DMS79 (cell line): ENCODE results near the gene SSR4.
A peak's percentile ranks its signal among the peaks of the same experiment; 100 is the strongest.
"Not testable (repeated sequence)": the region's sequence is repeated elsewhere in the genome, so short reads cannot be mapped to it uniquely, and the experiment has no call there.

Source experiments
- DNase-seq: peaks from one replicate; lab custom pipeline; 2025; lab: John Stamatoyannopoulos, UW

SSR4 gene

DNA sequence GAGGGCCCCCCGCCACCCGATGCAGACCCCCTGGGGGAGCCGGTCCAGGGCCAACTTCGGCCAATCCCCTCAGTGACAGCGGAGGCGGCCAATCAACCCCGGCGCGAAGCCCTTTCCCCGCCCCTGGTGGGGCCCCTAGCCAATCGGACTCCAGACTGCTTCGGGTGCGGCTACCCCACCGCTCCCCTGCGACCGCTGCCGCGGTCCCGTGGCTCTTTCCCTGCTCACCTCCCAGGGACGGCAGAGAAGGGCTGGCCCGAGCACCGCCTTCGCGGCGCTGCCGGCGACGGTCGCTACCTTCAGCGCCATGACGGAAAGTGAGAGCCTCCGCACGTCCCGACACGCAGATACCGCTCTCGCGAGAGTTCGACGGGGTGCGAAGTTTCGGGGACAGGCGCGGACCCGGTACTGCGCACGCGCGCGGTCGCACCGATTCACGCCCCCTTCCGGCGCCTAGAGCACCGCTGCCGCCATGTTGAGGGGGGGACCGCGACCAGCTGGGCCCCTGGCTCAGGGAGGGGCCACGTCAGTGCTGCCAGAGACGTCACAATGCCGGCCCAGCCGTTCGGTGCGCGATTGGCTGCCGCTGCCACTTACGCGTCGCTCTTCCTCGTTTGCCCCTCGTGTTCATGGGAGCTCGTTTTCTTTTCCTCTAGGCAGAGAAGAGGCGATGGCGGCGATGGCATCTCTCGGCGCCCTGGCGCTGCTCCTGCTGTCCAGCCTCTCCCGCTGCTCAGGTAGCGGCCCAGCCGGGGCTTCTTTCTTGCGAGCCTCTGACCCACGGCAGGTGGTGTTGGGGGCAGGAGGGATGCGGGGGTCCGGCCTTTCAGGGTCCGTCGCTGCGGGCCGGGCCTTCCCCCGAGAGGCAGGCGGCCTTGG, at the start of gene SSR4, which contains the start of gene IDH3G:
Gene SSR4 (plus strand): TSS at position 651 of the 879 bp plus-strand sequence. CDS start 20 bp downstream, at position 671.
Gene IDH3G (minus strand): TSS at position 358 of the 879 bp plus-strand sequence. CDS start 49 bp downstream, at position 309.
- peak; percentile 84 for DNase-seq

DNA sequence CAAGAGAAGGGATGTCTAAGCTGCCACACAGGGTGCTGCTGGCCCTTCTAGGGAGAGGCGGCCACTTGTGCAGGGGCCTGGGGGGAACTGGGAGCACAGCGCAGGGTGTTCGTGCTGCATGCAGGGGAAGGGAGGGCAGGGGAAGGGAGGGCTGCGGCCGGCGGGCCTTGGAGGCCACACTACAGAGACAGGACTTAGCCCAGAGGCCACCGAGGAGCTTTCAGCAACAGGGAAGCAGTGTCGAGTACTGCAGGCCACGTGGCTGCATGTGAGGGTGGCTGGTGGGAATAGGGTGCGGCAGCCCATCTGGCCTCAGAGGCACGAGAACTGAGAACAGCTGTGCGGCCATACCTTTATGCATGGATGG, 49.4 kb upstream of the SSR4 start:
- not testable (repeated sequence) for DNase-seq

- DNase-seq: no peak
Observed at GRCh38 chrX:153746359-153746758, 48.1 kb upstream of the SSR4 start.

- DNase-seq: not testable (repeated sequence)
Observed at GRCh38 chrX:153746991-153747390, 47.5 kb upstream of the SSR4 start.

DNA sequence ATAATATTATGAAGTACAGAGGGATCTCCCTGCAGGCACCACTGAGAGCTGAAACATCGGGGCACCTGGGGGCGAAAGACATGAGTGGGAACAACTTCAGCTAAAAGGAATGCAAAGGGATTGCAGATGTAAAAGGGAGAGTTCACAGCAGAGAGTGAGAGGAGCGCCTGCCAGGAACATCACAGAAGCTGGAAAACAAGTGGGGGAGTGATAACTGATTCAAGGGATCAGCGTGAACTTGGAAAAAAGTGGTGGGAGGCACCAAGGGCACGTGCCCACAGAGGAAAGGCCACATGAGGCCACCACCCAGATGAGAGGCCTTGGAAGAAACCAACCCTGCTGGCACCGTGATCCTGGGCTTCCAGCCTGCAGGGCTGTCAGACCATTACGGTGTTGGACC, 45.5 kb upstream of the SSR4 start:
- not testable (repeated sequence) for DNase-seq

DNA sequence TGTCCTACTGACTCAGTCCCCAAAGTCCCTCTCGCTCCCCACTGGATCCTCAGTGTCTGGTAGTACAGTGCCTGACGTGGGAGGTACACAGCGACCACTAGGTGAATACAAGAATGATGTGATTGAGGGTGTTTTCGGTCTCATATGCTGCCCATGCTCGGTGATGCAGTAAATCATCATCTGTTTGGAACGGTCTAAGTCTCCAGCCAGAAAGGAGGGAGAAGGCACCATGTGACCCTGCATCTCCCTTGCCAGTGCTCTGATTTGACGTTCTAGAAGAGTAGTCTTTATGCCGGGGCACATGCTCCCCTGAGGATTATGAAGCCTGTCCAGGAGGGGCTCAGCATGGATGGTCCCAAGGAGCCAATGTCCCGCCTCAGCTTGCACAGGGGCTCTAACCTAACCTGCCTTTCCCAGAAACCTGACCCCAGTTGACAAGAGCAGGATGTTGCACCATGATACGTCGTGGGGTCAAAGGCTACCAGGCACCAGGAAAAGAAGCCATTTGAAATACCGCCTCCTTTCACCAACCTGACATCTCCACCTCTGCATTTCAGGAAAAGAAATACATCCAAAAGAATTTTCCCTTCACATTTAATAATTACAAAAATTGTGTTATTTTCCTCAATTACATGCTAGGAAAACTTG, 44.2 kb upstream of the SSR4 start:
- DNase-seq: no peak

GRCh38 chrX:153755136-153755535, 39.3 kb upstream of the SSR4 start:
- no peak for DNase-seq

- no peak for DNase-seq
Observed at GRCh38 chrX:153761863-153762262, 32.6 kb upstream of the SSR4 start.

- DNase-seq: no peak
Observed at GRCh38 chrX:153762626-153763173, 31.8 kb upstream of the SSR4 start.

DNA sequence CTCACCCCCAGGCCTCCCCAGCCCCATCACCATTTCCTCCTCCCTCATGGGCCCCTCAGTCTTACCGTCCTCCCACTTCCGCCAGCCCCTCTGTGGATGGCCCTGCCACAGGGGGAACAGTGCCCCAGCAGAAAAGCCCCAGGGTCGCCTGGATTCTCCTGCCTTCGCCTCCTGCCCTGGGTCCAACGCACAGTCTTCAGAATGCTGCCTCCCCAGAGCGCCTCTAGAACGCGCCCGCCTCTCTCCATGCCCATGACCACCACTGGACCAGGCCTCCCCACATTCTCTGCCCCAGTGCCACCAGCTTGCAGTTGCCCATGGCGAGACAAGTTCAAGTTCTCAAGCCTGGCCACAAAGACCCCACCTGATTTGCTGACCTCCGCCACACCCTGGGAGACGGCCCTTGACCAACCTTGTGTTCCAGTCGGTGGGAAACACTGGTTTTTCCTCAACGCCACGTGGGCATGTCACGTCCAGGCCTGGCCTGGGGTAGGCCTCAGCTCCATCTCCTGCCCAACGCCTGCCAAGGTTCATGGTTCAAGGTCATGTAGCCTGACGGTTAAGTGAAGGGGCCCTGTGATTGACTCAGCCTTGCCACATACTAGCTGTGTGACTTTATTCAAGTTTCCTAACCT, 31.1 kb upstream of the SSR4 start:
- DNase-seq: no peak

- peak; percentile 72 for DNase-seq
Observed at GRCh38 chrX:153763989-153764755, 30.3 kb upstream of the SSR4 start, which contains the start of gene PLXNB3. Gene PLXNB3, plus strand, starts transcription at chrX:153764249. Its CDS starts 1,287 bp downstream, at chrX:153765536.

- DNase-seq: no peak
Observed at GRCh38 chrX:153764786-153765137, 29.7 kb upstream of the SSR4 start.

DNA sequence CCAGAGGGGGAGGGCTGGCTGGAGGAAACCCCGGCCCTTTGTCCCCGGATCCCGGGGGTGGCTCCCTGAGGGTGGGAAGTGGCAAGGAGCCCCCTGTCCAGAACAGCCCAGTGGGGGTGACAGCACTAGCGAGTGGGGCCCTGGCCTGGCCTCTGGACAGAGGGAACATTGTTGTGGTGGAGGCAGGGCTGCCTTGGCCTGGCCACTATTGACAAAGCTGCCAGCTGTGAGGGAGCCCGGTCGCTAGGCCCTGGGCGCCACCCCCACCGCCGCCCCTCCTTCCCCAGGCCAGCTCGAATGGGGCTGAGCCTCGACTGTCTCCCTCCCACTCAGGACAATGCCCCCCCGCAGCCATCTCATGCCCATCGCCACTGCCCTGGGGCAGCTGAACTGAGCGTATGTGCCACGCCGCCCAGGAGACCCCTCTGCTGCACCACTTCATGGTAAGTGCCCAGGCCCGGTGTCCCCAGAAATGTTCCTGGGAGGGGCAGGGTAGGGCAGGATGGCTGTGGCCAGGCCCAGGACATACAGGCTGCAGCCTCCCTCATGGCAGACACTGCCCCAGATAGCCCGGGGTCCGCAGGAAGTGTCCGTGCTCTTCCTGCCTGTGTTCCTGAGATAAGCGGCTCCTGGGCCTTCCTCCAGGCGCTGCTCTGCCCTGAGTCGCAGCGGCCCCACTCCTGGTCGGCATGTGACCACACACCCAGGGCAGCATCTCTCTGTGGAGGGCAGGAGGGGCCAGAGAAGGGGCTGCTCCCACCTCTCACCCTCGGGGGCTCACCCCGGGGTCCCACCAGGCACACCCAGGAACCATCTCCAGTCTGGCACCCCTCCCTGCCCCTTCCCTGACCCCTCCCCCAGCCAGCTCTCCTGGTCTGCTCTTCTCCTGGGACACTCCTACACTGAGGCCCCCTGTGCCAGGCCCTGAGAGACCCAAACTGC, 29.1 kb upstream of the SSR4 start:
- no peak for DNase-seq

- DNase-seq: no peak
Observed at GRCh38 chrX:153766098-153766817, 28.2 kb upstream of the SSR4 start.

- no peak for DNase-seq
Observed at GRCh38 chrX:153766871-153767673, 27.4 kb upstream of the SSR4 start.

- DNase-seq: no peak
Observed at GRCh38 chrX:153767674-153768055, 26.8 kb upstream of the SSR4 start.

DNA sequence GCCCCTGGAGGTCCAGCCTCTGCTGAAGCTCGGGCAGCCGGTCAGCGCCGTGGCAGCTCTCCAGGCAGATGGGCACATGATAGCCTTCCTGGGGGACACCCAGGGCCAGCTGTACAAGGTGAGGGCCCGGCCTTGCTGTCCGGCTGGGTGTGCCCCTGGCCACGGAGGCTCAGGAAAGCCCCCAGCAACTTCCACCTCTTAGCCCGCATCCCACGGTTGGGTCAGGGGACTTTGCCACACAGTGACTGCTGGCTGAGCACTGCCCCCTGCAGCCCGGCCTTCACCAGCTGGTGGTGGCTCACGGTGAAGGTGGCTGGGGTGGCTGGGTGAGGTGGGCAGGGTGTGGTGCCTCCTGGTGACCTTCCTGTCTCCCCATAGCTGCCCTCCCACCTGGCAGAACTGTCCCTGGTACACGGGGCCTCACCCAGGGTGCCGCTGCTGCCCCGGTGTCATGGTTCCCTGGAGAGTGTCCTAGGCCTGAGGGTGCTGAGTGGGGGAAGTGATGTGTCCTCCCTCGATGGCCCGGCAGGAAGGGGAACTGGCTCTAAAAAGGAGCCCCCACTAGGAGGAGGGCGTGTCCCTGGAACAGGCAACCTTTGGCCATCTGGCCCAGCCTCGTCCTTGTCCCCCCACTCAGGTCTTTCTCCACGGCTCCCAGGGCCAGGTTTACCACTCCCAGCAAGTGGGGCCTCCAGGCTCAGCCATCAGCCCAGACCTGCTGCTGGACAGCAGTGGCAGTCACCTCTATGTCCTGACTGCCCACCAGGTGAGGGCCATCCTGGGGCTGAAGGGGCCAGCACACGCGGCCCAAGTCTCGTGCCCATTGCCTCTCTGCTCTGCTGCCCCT, 25.9 kb upstream of the SSR4 start:
- no peak for DNase-seq
